ENCODE results near the gene MMD2.
A peak's percentile ranks its signal among the peaks of the same experiment; 100 is the strongest.
"Not testable (repeated sequence)": the region's sequence is repeated elsewhere in the genome, so short reads cannot be mapped to it uniquely, and the experiment has no call there.

MMD2 gene

GRCh38 chr7:4893188-4893587 is 65.8 kb downstream of the MMD2 start:
- DNase-seq, result not testable (repeated sequence)

GRCh38 chr7:4891522-4891921 is 67.5 kb downstream of the MMD2 start:
- not testable (repeated sequence) for DNase-seq

- DNase-seq, result no peak
Observed at GRCh38 chr7:4889682-4890081, 69.3 kb downstream of the MMD2 start.

- no peak for DNase-seq
Observed at GRCh38 chr7:4888161-4888560, 70.8 kb downstream of the MMD2 start.

- no peak for DNase-seq
Observed at GRCh38 chr7:4886671-4887070, 72.3 kb downstream of the MMD2 start.

GRCh38 chr7:4885317-4885807 is 73.6 kb downstream of the MMD2 start:
- DNase-seq, result no peak

- no peak for DNase-seq
Observed at GRCh38 chr7:4884164-4884563, 74.8 kb downstream of the MMD2 start.

- peak; percentile 85 for DNase-seq
Observed at GRCh38 chr7:4883372-4884144, 75.4 kb downstream of the MMD2 start, which contains the start of gene RADIL. RADIL (minus strand) TSS chr7:4883716; CDS start chr7:4878139, 5,577 bp downstream.

- no peak for DNase-seq
Observed at GRCh38 chr7:4883033-4883371, 76.0 kb downstream of the MMD2 start.

GRCh38 chr7:4882169-4883032 is 76.6 kb downstream of the MMD2 start:
- DNase-seq, result no peak

GRCh38 chr7:4880218-4880617 is 78.8 kb downstream of the MMD2 start:
- peak; percentile 80 for DNase-seq

- DNase-seq, result no peak
Observed at GRCh38 chr7:4879396-4880081, 79.4 kb downstream of the MMD2 start.

GRCh38 chr7:4878336-4879335 is 80.4 kb downstream of the MMD2 start:
- DNase-seq, result no peak

GRCh38 chr7:4876586-4876985 is 82.4 kb downstream of the MMD2 start:
- no peak for DNase-seq

- DNase-seq, result no peak
Observed at GRCh38 chr7:4875391-4875790, 83.6 kb downstream of the MMD2 start.

- DNase-seq, result no peak
Observed at GRCh38 chr7:4873071-4873944, 85.7 kb downstream of the MMD2 start.

GRCh38 chr7:4871930-4872675 is 86.9 kb downstream of the MMD2 start:
- no peak for DNase-seq

- no peak for DNase-seq
Observed at GRCh38 chr7:4871056-4871680, 87.8 kb downstream of the MMD2 start.

- no peak for DNase-seq
Observed at GRCh38 chr7:4868493-4868892, 90.5 kb downstream of the MMD2 start.

Data from MV-4-11 (cell line).